ENCODE measurements around the gene TAF6L. TPM values are rescaled to one million over a fixed set of nuclear protein-coding genes. Genes with fewer than 3 reads are reported as not detected.

Gene TAF6L
- total RNA-seq, 1 experiment from 2014 or later: 37.7 TPM

- Mint-ChIP-seq H3K27me3 (ENCODE audit: low read depth) (no peaks in the 10 kb centered on the region), H3K27ac (peak overlapping the region in 2 of 3 experiments; percentile 18 to 91; a peak in 2 of 7 replicates), H3K4me3 (no peak overlapping the region), H3K4me1 (peaks cover 17 to 23% of the 10 kb centered on the region in 2 experiments), H3K36me3 (ENCODE audit: insufficient read depth in 1 of 3, low read depth in 3 of 3) (peaks cover 61 to 87% (median 86%) of the 10 kb centered on the region in 3 experiments), H3K9me3 (no peaks in the 10 kb centered on the region)
- Histone ChIP-seq H3K14ac (ENCODE audit: insufficient read depth, low read length) (no peak overlapping the region), H3K4me1 (ENCODE audit: insufficient read depth, low read length) (no peaks in the 10 kb centered on the region), H2BK120ac (ENCODE audit: low read depth, low read length, poor library complexity, severe bottlenecking) (no peak overlapping the region), H3K18ac (ENCODE audit: insufficient read length, low read depth, low read length) (no peak overlapping the region), H3K4me2 (ENCODE audit: insufficient read depth, insufficient read length, low read length) (no peak overlapping the region), H3K9ac (ENCODE audit: extremely low read depth, insufficient read length, low read length) (no peak overlapping the region), H4K8ac (replicated peaks; ENCODE audit: insufficient read length, low read depth, low read length) (no peak overlapping the region), H2BK5ac (ENCODE audit: insufficient read length, low read length) (no peak overlapping the region), H4K5ac (ENCODE audit: insufficient read length, low read depth, low read length) (no peak overlapping the region), H4K20me1 (ENCODE audit: control insufficient read depth, insufficient read depth, insufficient read length) (no peaks in the 10 kb centered on the region), H3K79me1 (ENCODE audit: insufficient read depth, low read depth, low read length, poor library complexity, severe bottlenecking) (peaks cover 6% of the 10 kb centered on the region), H3K23me2 (ENCODE audit: insufficient read length, low read depth, low read length, poor library complexity, severe bottlenecking) (peaks cover 10% of the 10 kb centered on the region), H3K4ac (ENCODE audit: low read depth, low read length) (no peak overlapping the region), H3K27ac (ENCODE audit: insufficient read length, low read depth, low read length) (no peak overlapping the region), H4K91ac (ENCODE audit: insufficient read length, low read depth, low read length) (no peak overlapping the region), H2BK12ac (ENCODE audit: insufficient read length, low read depth, low read length) (no peak overlapping the region), H2AFZ (ENCODE audit: low read length) (no peak overlapping the region), H3T11ph (ENCODE audit: low read length) (no peak overlapping the region), H3K56ac (ENCODE audit: insufficient read length, low read depth, low read length) (no peak overlapping the region), H3K23ac (ENCODE audit: insufficient read length, low read depth, low read length) (no peak overlapping the region), H2AK5ac (ENCODE audit: insufficient read length, low read length) (no peak overlapping the region), H3K27me3 (ENCODE audit: insufficient read depth, low read length) (no peaks in the 10 kb centered on the region), H2BK15ac (ENCODE audit: low read depth, low read length) (no peak overlapping the region), H3K9me3 (ENCODE audit: control insufficient read depth, low read depth, low read length) (no peaks in the 10 kb centered on the region), H2BK20ac (ENCODE audit: low read depth, low read length, poor library complexity, severe bottlenecking) (no peak overlapping the region), H3K79me2 (ENCODE audit: insufficient read depth, low read length) (peaks cover 23% of the 10 kb centered on the region)
- TF ChIP-seq, protein P1, sequence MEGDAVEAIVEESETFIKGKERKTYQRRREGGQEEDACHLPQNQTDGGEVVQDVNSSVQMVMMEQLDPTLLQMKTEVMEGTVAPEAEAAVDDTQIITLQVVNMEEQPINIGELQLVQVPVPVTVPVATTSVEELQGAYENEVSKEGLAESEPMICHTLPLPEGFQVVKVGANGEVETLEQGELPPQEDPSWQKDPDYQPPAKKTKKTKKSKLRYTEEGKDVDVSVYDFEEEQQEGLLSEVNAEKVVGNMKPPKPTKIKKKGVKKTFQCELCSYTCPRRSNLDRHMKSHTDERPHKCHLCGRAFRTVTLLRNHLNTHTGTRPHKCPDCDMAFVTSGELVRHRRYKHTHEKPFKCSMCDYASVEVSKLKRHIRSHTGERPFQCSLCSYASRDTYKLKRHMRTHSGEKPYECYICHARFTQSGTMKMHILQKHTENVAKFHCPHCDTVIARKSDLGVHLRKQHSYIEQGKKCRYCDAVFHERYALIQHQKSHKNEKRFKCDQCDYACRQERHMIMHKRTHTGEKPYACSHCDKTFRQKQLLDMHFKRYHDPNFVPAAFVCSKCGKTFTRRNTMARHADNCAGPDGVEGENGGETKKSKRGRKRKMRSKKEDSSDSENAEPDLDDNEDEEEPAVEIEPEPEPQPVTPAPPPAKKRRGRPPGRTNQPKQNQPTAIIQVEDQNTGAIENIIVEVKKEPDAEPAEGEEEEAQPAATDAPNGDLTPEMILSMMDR (conservative IDR thresholded peaks at IDR 0.05): peak; percentile 41; the same call in 2 of the 3 replicates
- WGBS (ENCODE audit: extremely low coverage, insufficient read length, low lambda C conversion rate): no CpG with 5 or more reads among the region's 7 CpGs
- no peak for DNase-seq
Measured at GRCh38 chr11:62721994-62722393, 49.2 kb upstream of the TAF6L start.
